GM18873 (cell line): ENCODE measurements around the gene MET.

Source experiments
- ATAC-seq: cut with Tn5 transposase; IDR thresholded peaks from one replicate; pipeline ENCODE4 v1.9.1; 2021; ENCODE audit warnings: mild to moderate bottlenecking, moderate library complexity, moderate number of reproducible peaks; ENCODE audit not compliant: unreplicated experiment, low FRiP score

Gene MET

DNA sequence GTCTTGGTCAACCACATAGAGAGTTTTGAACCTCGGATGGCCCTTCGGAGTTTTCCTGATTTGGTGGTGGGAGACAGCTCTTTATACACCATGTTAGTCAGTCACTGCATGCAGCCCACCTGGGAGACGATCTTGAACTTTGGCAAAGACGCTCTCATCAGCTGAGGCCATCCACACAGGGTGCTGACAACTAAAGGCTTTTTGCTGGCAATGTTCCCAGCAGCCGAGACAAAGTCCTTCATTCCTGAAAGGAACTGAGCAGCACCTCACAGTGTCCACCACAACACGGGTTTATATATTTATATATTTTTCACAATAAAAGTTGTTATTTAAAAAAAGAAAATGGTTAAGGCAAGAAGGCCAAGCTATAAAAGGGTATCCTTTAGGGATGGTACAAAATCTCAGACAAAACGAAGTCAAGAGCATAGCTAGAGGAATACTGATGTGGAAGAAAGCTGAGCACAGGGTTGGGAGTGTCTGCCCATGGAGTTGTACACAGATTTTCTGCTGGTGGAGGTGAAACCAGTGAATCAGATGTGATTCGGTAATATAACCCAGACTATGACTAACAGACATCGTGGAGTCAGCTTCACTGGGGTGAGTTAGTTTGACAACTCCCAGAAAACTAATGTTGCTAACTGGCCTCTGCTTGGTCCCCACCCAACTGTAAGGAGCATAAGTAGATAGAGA lies 163.0 kb downstream of the MET start:
- no peak for ATAC-seq

DNA sequence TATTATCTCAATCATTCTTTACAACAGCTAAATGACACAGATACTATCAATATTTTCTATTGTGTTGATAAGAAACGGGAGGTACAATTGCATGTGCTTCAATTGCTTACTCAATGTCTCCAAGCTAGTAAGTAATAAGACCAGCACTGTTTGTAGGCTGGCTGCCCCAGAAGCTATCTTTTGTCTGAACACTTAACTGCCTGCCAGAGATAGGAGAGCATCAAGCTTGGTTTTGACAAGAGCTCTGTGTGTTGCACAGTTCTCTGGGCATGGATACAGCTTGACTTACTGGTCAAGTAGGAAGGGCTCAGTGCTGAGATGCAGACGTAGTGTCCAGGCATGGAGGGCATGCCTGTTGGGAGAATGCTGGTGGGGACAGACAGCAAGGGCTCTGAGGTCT lies 164.1 kb downstream of the MET start:
- ATAC-seq, result no peak

DNA sequence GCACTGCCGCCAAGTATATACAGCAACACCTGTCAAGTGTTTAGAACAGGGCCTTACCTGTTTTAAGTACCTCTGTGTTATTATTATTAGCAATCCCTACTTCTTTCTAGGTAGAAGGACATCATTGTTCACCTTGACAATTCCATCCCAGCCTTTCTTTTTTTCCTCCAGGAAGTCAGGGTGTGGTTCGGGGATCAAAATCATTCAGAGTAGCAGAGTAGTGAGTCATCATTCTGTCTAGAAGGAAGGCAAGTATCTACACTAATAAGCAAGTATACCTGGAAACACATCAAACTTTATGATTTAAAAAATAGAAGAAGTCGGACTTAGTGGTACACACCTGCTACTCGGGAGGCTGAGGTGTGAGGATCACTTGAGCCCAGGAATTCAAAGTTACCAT lies 164.9 kb downstream of the MET start:
- ATAC-seq, result no peak

DNA sequence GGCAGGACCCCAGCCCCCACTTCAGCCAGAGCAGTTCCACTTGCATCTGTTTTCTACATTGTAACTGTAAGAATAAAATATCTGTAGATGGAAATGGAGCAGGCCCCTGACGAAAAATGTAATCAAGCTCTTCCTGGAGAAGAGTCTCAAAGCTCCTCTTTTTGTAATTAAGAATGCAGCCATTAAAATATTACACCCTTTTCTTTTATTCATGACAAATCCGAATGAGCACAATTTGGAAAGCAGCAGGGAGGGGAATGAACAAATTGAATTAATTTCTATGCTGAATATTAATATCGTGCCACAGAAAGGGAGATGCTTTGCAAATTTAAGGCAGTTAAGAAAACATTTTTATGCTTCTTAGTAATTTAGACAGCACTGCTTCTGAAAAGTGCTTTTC lies 165.6 kb downstream of the MET start:
- no peak for ATAC-seq

DNA sequence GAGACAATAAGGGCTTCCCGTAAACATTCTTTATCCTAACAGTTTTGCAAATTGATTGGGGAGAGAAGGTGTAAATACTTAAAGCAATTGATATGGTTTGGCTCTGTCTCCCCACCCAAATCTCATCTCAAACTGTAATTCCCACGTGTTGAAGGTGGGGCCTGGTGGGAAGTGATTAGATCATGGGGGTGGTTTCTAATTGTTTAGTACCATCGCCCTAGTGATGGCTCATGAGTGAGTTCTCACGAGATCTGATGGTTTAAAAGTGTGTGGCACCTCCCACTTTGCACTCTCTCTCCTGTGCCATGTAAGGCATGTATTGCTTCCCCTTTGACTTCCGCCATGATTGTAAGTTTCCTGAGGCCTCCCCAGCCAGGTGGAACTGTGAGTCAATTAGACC lies 168.3 kb downstream of the MET start:
- ATAC-seq, result no peak

DNA sequence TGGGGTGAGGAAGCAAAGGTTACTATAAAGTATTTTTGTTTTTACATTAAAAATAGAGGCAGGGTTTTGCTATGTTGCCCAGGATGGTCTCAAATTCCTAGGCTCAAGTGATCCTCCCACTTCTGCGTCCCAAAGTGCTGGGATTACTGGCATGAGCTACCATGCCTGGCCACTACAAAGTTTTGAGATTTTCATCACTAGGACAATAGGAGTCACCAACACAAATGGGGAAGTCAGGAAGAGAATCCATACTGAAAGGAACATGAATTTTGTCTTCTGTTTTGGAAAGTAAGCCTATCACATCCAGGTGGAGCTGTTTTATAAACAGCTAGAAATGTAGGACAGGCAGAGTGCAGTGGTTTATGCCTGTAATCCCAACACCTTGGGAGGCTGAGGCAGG lies 170.4 kb downstream of the MET start:
- no peak for ATAC-seq

DNA sequence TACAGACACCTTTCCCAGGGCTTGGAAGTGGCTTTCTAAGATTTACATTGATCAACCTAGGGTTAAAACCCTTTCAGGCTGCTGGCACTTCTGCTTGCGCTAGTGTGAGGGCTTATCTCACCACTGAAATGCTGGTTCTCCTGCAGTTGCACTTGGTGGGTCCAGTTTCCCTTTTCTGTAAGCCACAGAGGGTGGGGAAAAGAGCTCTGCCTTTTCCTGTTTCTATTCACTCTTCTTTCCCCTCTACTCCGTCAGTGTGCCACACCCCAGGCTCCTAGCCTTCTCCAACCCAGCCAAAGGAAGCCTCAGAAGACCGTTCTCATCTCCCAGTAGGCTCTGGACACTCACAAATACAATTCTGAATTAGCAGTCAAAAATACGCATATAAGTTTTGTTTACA lies 171.4 kb downstream of the MET start:
- ATAC-seq, result no peak
